ENCODE measurements around the gene FAM217A.

Gene FAM217A

DNA sequence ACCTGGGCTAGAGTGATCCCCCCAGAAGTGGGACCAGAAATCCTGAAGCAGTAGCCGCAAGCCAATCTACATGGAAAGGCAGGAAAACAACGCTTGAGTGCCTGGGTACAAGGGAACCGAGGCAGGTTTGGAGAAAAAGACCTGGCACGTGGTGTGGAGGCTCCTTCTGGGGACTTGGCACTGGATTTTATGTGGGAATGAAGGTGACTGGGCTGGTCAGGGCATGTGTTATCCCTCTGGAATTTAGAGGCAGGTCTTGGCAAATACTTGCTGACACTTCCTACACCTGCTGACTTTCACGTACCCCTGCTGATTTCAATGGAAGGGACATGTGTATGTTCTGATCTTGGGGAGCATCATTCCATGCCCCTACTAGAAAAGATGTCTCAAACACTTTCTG is 25.0 kb upstream of the FAM217A start:
- peaks cover 4% of the 10 kb centered on the region for H3K27me3 ChIP-seq (ENCODE audit: insufficient read depth, poor library complexity, severe bottlenecking)
- TF ChIP-seq, protein P1, sequence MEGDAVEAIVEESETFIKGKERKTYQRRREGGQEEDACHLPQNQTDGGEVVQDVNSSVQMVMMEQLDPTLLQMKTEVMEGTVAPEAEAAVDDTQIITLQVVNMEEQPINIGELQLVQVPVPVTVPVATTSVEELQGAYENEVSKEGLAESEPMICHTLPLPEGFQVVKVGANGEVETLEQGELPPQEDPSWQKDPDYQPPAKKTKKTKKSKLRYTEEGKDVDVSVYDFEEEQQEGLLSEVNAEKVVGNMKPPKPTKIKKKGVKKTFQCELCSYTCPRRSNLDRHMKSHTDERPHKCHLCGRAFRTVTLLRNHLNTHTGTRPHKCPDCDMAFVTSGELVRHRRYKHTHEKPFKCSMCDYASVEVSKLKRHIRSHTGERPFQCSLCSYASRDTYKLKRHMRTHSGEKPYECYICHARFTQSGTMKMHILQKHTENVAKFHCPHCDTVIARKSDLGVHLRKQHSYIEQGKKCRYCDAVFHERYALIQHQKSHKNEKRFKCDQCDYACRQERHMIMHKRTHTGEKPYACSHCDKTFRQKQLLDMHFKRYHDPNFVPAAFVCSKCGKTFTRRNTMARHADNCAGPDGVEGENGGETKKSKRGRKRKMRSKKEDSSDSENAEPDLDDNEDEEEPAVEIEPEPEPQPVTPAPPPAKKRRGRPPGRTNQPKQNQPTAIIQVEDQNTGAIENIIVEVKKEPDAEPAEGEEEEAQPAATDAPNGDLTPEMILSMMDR (IDR thresholded peaks at IDR 0.05; ENCODE audit: insufficient read depth, low read length), result no peak
- TF ChIP-seq SPI1 (IDR thresholded peaks at IDR 0.05; ENCODE audit: borderline replicate concordance, low read depth) (no peak), POLR2AphosphoS5 (IDR thresholded peaks at IDR 0.05; ENCODE audit: low read depth) (no peak)
- TF ChIP-seq, protein P2, sequence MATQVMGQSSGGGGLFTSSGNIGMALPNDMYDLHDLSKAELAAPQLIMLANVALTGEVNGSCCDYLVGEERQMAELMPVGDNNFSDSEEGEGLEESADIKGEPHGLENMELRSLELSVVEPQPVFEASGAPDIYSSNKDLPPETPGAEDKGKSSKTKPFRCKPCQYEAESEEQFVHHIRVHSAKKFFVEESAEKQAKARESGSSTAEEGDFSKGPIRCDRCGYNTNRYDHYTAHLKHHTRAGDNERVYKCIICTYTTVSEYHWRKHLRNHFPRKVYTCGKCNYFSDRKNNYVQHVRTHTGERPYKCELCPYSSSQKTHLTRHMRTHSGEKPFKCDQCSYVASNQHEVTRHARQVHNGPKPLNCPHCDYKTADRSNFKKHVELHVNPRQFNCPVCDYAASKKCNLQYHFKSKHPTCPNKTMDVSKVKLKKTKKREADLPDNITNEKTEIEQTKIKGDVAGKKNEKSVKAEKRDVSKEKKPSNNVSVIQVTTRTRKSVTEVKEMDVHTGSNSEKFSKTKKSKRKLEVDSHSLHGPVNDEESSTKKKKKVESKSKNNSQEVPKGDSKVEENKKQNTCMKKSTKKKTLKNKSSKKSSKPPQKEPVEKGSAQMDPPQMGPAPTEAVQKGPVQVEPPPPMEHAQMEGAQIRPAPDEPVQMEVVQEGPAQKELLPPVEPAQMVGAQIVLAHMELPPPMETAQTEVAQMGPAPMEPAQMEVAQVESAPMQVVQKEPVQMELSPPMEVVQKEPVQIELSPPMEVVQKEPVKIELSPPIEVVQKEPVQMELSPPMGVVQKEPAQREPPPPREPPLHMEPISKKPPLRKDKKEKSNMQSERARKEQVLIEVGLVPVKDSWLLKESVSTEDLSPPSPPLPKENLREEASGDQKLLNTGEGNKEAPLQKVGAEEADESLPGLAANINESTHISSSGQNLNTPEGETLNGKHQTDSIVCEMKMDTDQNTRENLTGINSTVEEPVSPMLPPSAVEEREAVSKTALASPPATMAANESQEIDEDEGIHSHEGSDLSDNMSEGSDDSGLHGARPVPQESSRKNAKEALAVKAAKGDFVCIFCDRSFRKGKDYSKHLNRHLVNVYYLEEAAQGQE (IDR thresholded peaks at IDR 0.05; ENCODE audit: insufficient replicate concordance, low read depth), result no peak
- no peak overlapping the region for H3K27ac ChIP-seq (replicated peaks)
- no peak for DNase-seq (ENCODE audit: low read depth in 1 of 2, low spot score in 1 of 2)
- no peak overlapping the region for H3K4me3 ChIP-seq (replicated peaks; ENCODE audit: insufficient read depth, low read length)

DNA sequence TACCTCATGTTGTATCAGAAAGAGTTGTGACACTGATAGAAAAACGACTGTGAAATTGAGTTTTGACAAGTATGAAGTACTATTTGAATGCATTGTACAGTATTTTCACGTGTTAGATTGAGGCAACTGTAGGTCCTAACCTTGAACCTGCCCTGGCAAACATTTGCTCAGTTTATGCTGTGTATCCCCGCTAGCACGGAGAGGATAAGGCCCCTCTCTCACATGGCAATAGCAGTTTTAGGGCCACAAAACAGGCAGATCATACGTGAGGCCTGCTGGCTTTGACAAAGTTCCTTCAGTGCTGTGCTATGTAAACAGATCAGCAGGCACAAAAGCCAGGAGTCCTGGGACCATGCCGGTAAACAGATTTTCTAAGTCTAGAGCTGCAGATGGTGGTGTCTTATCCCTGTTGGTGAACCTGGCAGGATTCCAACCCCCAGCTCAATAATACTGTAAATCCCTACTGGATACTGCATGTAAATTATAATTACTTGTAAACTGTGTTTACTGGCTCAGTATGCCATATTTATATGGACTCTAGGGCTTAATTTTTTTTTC is 23.8 kb upstream of the FAM217A start:
- H3K27ac ChIP-seq (replicated peaks), result no peak overlapping the region
- TF ChIP-seq POLR2AphosphoS5 (IDR thresholded peaks at IDR 0.05; ENCODE audit: low read depth), result no peak
- TF ChIP-seq, protein P1 (IDR thresholded peaks at IDR 0.05; ENCODE audit: insufficient read depth, low read length), result no peak
- TF ChIP-seq, protein P2 (IDR thresholded peaks at IDR 0.05; ENCODE audit: insufficient replicate concordance, low read depth), result no peak
- no peak for TF ChIP-seq GABPA (IDR thresholded peaks at IDR 0.05; ENCODE audit: low read depth)
- H3K4me3 ChIP-seq (replicated peaks; ENCODE audit: insufficient read depth, low read length), result no peak overlapping the region
- DNase-seq (ENCODE audit: low read depth in 1 of 2, low spot score in 1 of 2), result no peak
- H3K27me3 ChIP-seq (ENCODE audit: insufficient read depth, poor library complexity, severe bottlenecking), result peaks cover 4% of the 10 kb centered on the region

DNA sequence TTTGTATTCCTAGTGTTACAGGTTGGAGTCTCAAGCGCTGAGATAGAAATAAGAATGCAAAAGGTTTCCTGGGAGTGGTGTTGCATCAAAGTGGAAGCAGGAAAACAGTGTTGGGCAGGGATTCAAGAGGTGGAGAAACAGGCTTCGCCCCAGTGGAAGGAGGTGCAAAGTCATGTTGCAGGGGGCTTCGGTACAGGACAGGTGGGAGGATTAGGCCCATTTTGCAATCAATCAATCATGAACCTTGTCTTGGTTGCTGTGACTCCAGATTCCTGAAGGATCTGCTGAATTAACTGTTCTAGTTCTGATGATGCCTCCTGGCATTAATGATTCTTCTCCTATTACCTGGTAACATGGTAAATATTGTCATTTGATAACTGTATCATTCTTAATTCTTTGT is 22.4 kb upstream of the FAM217A start:
- TF ChIP-seq, protein P1 (IDR thresholded peaks at IDR 0.05; ENCODE audit: insufficient read depth, low read length), result no peak
- TF ChIP-seq, protein P2 (IDR thresholded peaks at IDR 0.05; ENCODE audit: insufficient replicate concordance, low read depth), result no peak
- no peak for TF ChIP-seq SPI1 (IDR thresholded peaks at IDR 0.05; ENCODE audit: borderline replicate concordance, low read depth)
- no peak for TF ChIP-seq GABPA (IDR thresholded peaks at IDR 0.05; ENCODE audit: low read depth)
- no peak for TF ChIP-seq POLR2AphosphoS5 (IDR thresholded peaks at IDR 0.05; ENCODE audit: low read depth)
- no peak for DNase-seq (ENCODE audit: low read depth in 1 of 2, low spot score in 1 of 2)

More for the DNA sequence above, 22.4 kb upstream of the FAM217A start:
- no peak overlapping the region for H3K4me3 ChIP-seq (replicated peaks; ENCODE audit: insufficient read depth, low read length)
- no peak overlapping the region for H3K27ac ChIP-seq (replicated peaks)
- H3K27me3 ChIP-seq (ENCODE audit: insufficient read depth, poor library complexity, severe bottlenecking), result no peaks in the 10 kb centered on the region

Measured in HL-60 (cell line).